Choroid plexus epithelial cell (primary cell): ENCODE data around the gene WNK3.

Source experiments
- DNase-seq: peaks from one replicate; pipeline ENCODE4 v3.0.0-alpha.2; 2010; ENCODE audit warnings: low read depth
- H3K4me3 ChIP-seq: 2 replicates; pipeline ENCODE4 v1.5.1; 2011; ENCODE audit warnings: low read depth, mild to moderate bottlenecking, control low read depth, low read length, moderate library complexity
- CTCF ChIP-seq: conservative IDR thresholded peaks from 2 replicates; pipeline ENCODE4 v1.5.1; 2011; ENCODE audit warnings: low read depth, mild to moderate bottlenecking, control low read depth, inconsistent platforms, low read length, moderate library complexity

WNK3 gene

GRCh38 chrX:54182864-54183613 lies 174.8 kb downstream of the WNK3 start, which contains the start of gene FAM120C:
TSS of gene FAM120C (minus strand) at chrX:54183254. CDS start at chrX:54183198, 56 bp downstream.
- peak within 1 kb of the TSS; percentile 70 for H3K4me3 ChIP-seq
- DNase-seq: peak; percentile 73
- TF ChIP-seq CTCF: no peak

GRCh38 chrX:54182194-54182863 lies 175.5 kb downstream of the WNK3 start:
- peak; percentile 26 for DNase-seq
- H3K4me3 ChIP-seq: peak overlapping the region; percentile 70
- TF ChIP-seq CTCF: no peak

- no peak for TF ChIP-seq CTCF
- peak overlapping the region; percentile 70 for H3K4me3 ChIP-seq
- peak; percentile 35 for DNase-seq
These were observed 176.5 kb downstream of the WNK3 start for GRCh38 chrX:54181202-54181953.

- DNase-seq: peak; percentile 44
- H3K4me3 ChIP-seq: peak overlapping the region; percentile 30
- no peak for TF ChIP-seq CTCF
These were observed 177.4 kb downstream of the WNK3 start for GRCh38 chrX:54180403-54180802.

- DNase-seq: peak; percentile 80
- peak overlapping the region; percentile 29 for H3K4me3 ChIP-seq
- TF ChIP-seq CTCF: no peak
These were observed 179.5 kb downstream of the WNK3 start for GRCh38 chrX:54178100-54178940.

- no peak for TF ChIP-seq CTCF
- DNase-seq: no peak
These were observed 180.5 kb downstream of the WNK3 start for GRCh38 chrX:54177306-54177705.

More at GRCh38 chrX:54177306-54177705, 180.5 kb downstream of the WNK3 start:
- no peak overlapping the region for H3K4me3 ChIP-seq
